Measurements from ENCODE around the gene PDE1C.
A peak's percentile ranks its signal among the peaks of the same experiment; 100 is the strongest.

The PDE1C gene

GRCh38 chr7:31716355-31716754 lies 353.9 kb downstream of the PDE1C start:
- FAIRE-seq = peak; percentile 88
- no peak for DNase-seq (ENCODE audit: low spot score)

DNA sequence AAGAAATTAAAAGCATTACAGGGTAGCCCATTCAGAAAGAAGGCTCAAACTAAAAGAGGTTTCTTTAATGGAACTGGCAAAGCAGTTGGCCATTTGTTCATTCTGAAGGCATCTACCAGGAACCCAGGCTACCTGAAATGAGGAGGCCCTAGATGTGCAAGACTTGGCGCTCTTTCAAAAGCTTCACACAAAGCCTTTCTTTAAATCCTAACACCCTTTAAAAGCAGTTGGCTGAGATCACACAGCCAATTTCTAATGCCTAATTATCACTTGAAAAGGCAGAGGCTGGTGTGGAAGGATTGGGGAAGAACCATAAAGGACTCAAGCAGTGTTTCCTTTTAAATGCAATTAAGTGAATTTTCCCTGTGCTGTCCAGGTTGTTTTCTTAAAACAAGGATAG lies 360.0 kb downstream of the PDE1C start:
- no peak for FAIRE-seq
- no peak for DNase-seq (ENCODE audit: low spot score)

GRCh38 chr7:31707089-31707488 lies 363.1 kb downstream of the PDE1C start:
- FAIRE-seq (no peak), DNase-seq (ENCODE audit: low spot score) (no peak)

- DNase-seq (ENCODE audit: low spot score) (no peak), FAIRE-seq (no peak)
These were observed 364.8 kb downstream of the PDE1C start for GRCh38 chr7:31705377-31705776.

DNA sequence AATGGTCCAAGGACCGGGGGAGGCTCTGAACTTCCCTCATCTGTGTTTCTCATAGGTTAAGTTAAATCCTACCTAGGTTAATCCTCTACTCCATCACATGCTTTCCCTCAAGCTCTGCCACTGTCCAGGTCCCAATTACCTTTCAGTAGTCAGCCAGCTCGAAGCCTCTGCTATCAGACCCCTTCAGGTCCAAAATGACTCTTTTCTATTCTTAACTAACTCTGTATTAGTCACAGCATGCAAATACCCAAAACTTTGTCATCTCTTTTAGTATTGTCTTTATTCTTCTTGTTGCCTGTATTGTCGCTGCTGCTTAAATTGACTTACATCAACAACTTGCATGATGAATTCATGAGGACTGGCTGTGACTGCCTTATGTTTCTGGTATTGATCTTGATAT lies 367.9 kb downstream of the PDE1C start:
- FAIRE-seq (no peak), DNase-seq (ENCODE audit: low spot score) (no peak)
